ENCODE results near the gene FTO.

The FTO gene

DNA sequence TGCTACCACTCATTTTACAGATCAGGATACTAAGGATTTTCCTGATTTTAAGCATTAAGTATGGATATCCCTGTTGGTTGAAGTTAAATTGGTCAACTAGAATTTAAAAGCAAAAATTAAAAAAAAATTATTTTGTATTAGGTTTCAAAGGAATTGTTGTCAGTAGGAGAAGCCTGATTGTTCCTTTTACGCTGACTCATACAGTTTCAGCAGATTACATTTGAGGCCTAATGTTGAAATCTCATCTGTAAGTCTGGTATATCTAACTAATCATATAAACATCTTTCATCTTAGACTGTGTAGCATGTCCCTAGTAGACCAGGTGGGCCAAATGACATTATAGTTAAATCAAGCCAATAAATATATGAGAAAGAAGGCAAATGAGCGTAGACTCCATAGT lies 83.5 kb downstream of the FTO start:
- H3K4me1 ChIP-seq (ENCODE audit: low read depth, poor library complexity, severe bottlenecking), result no peaks in the 10 kb centered on the region
- TF ChIP-seq, protein P1, sequence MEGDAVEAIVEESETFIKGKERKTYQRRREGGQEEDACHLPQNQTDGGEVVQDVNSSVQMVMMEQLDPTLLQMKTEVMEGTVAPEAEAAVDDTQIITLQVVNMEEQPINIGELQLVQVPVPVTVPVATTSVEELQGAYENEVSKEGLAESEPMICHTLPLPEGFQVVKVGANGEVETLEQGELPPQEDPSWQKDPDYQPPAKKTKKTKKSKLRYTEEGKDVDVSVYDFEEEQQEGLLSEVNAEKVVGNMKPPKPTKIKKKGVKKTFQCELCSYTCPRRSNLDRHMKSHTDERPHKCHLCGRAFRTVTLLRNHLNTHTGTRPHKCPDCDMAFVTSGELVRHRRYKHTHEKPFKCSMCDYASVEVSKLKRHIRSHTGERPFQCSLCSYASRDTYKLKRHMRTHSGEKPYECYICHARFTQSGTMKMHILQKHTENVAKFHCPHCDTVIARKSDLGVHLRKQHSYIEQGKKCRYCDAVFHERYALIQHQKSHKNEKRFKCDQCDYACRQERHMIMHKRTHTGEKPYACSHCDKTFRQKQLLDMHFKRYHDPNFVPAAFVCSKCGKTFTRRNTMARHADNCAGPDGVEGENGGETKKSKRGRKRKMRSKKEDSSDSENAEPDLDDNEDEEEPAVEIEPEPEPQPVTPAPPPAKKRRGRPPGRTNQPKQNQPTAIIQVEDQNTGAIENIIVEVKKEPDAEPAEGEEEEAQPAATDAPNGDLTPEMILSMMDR (conservative IDR thresholded peaks at IDR 0.05; ENCODE audit: low read depth, low read length), result no peak
- no peak overlapping the region for H3K4me2 ChIP-seq
- no peaks in the 10 kb centered on the region for H4K20me1 ChIP-seq (ENCODE audit: insufficient read depth)
- H2AFZ ChIP-seq (ENCODE audit: low read depth), result no peak overlapping the region
- no peak overlapping the region for H3K27ac ChIP-seq
- no peak overlapping the region for H3K4me3 ChIP-seq (IDR thresholded peaks at IDR 0.05; ENCODE audit: insufficient read depth, low read depth, low read length)
- H3K27me3 ChIP-seq (ENCODE audit: insufficient read depth, low read depth), result no peaks in the 10 kb centered on the region
- no peaks in the 10 kb centered on the region; the same call in 1 of the 2 replicates for H3K79me2 ChIP-seq (ENCODE audit: insufficient read depth, low read depth)
- no peaks in the 10 kb centered on the region for H3K36me3 ChIP-seq (ENCODE audit: insufficient read depth)
- H3K9ac ChIP-seq, result no peak overlapping the region

DNA sequence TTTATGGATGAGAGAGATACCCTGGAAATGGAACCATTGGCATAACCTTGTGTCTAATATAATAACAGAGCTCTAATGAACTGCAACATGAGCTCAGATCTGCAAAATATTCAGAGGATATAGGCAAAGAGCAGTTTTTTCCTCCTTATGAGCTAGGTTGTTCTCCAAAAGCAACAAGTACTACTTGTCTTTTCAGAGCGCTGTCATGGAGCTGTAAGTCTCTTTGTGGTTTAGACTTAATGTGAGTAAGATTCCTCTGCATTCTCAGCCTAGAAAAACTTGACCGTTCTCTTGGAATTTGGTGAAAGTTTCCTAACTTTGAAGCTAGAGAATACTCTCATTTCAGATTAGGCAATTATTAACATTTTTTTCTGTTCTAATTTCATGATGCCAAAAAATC lies 85.2 kb downstream of the FTO start:
- H3K9ac ChIP-seq, result no peak overlapping the region
- H3K4me2 ChIP-seq, result no peak overlapping the region
- no peaks in the 10 kb centered on the region for H4K20me1 ChIP-seq (ENCODE audit: insufficient read depth)
- H3K4me3 ChIP-seq (IDR thresholded peaks at IDR 0.05; ENCODE audit: insufficient read depth, low read depth, low read length), result no peak overlapping the region
- no peak overlapping the region for H3K27ac ChIP-seq
- H3K36me3 ChIP-seq (ENCODE audit: insufficient read depth), result no peaks in the 10 kb centered on the region
- TF ChIP-seq, protein P1 (conservative IDR thresholded peaks at IDR 0.05; ENCODE audit: low read depth, low read length), result no peak
- H3K4me1 ChIP-seq (ENCODE audit: low read depth, poor library complexity, severe bottlenecking), result no peaks in the 10 kb centered on the region
- no peaks in the 10 kb centered on the region for H3K27me3 ChIP-seq (ENCODE audit: insufficient read depth, low read depth)
- H2AFZ ChIP-seq (ENCODE audit: low read depth), result no peak overlapping the region
- H3K79me2 ChIP-seq (ENCODE audit: insufficient read depth, low read depth), result no peaks in the 10 kb centered on the region

DNA sequence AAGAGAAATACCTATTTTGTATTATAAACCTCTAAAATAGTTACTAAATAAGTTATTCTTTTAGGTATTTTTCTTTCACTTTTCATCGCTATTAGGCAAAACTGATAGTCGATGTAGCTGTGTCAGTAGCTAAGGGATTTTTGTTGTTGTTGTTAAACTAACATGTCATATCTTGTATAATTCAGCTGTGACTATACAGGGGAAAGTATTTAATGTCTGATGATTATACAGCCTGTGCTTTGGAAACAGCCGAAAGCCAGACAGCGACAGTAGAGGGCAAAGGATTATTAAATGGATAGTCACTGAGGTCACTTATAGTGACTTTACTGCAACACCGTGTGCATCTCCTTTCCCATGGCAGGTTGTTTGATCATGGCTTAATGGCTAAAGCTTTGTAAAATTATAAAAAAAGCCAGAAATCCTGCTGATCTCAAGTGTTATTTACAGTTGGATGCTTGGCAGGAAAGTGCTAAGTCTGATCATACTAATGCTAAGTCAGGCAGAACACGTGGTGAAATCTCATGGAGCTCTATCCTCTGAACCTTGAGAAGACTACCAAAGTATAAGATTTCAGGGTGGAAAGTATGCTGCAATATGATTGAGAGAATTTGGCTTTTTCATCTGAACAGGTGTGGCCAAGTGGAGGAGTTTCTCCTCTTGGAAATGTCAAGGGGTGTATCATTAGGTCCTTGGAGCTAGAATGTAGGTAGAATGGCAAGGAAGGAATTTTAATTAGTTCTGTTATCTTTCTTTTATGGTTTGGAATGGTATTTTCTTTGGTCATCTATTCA lies 88.4 kb downstream of the FTO start:
- H4K20me1 ChIP-seq (ENCODE audit: insufficient read depth), result no peaks in the 10 kb centered on the region

DNA sequence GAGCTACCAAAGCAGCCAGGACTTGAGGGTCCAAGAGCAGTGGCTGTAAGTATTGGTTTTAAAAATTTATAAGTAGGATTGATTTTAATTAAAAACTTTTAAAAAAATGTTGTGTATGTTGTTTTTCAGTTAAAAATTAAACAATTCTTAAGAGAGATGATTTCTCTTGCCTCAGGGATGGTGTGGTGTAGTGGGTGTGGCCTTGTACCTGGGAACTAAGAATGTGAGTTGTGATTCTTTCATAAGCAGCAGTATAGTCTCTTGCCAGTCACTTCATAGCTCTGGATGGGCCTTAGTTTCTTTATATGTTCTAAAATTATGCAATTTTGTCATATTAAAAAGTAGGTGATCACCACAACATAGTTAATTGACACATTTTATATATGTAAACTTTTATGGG lies 99.5 kb downstream of the FTO start:
- Histone ChIP-seq H2AFZ (ENCODE audit: low read depth) (no peak overlapping the region), H3K4me2 (no peak overlapping the region), H3K27me3 (ENCODE audit: insufficient read depth, low read depth) (no peaks in the 10 kb centered on the region), H3K79me2 (ENCODE audit: insufficient read depth, low read depth) (0 out of 2 replicates have a peak, but pooled peaks cover 5% of the 10 kb centered on the region), H3K27ac (no peak overlapping the region), H4K20me1 (ENCODE audit: insufficient read depth) (no peaks in the 10 kb centered on the region), H3K36me3 (ENCODE audit: insufficient read depth) (no peaks in the 10 kb centered on the region), H3K4me3 (IDR thresholded peaks at IDR 0.05; ENCODE audit: insufficient read depth, low read depth, low read length) (no peak overlapping the region), H3K9ac (no peak overlapping the region), H3K4me1 (ENCODE audit: low read depth, poor library complexity, severe bottlenecking) (peaks cover 6% of the 10 kb centered on the region)
- TF ChIP-seq, protein P1 (conservative IDR thresholded peaks at IDR 0.05; ENCODE audit: low read depth, low read length), result no peak

More for the DNA sequence above, 88.4 kb downstream of the FTO start:
- Histone ChIP-seq H2AFZ (ENCODE audit: low read depth) (no peak overlapping the region), H3K27me3 (ENCODE audit: insufficient read depth, low read depth) (no peaks in the 10 kb centered on the region), H3K4me2 (no peak overlapping the region), H3K36me3 (ENCODE audit: insufficient read depth) (no peaks in the 10 kb centered on the region), H3K9ac (no peak overlapping the region), H3K79me2 (ENCODE audit: insufficient read depth, low read depth) (no peaks in the 10 kb centered on the region), H3K27ac (no peak overlapping the region), H3K4me3 (IDR thresholded peaks at IDR 0.05; ENCODE audit: insufficient read depth, low read depth, low read length) (no peak overlapping the region), H3K4me1 (ENCODE audit: low read depth, poor library complexity, severe bottlenecking) (no peaks in the 10 kb centered on the region)
- TF ChIP-seq, protein P1 (conservative IDR thresholded peaks at IDR 0.05; ENCODE audit: low read depth, low read length), result no peak
